DMS53 treated with DMSO at 0.1 percent for 48 hours (cell line): ENCODE data around the gene KRT6B.
"Not testable (repeated sequence)": the region's sequence is repeated elsewhere in the genome, so short reads cannot be mapped to it uniquely, and the experiment has no call there.

Experiments
- DNase-seq: peaks from one replicate; lab custom pipeline; 2025; ENCODE audit not compliant: unreplicated experiment; lab: John Stamatoyannopoulos, UW

Gene KRT6B

DNA sequence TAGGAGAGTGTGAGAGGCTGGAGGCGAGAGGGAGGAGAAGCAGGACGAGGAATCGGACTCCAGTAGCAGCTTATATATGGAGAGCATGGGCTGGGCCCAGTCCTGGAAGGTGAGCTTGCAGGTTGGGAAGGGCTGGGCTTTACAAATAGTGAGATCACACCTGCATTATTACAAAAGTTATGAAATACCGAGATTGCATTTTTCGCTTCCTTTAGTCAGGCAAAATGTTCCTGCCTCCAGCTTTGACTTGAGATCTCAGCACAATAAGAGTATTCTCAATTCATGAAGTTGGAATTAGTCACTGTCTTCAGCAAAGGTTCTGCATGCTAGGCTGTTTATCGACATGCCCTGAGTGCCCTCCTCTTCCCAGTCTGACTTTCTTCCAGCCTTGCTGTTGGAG, at the start of gene KRT6B:
Gene KRT6B (minus strand): TSS at position 46 of the 400 bp plus-strand sequence. CDS start 68 bp downstream, outside the sequence.
- no peak for DNase-seq

DNA sequence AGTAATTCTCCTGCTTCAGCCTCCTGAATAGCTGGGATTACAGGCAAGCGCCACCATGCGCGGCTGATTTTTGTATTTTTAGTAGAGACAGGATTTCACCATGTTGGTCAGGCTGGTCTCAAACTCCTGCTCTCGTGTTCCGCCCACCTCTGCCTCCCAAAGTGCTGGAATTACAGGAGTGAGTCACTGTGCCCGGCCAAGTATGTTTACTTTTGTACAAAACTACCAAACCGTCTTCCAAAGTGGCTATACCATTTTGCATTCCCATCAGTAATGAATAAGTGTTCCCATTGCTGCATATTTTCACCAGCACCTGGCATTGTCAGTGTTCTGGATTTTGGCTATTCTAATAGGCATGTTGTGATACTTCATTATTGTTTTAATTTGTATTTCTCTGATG, 49.5 kb upstream of the KRT6B start:
- DNase-seq, result no peak

DNA sequence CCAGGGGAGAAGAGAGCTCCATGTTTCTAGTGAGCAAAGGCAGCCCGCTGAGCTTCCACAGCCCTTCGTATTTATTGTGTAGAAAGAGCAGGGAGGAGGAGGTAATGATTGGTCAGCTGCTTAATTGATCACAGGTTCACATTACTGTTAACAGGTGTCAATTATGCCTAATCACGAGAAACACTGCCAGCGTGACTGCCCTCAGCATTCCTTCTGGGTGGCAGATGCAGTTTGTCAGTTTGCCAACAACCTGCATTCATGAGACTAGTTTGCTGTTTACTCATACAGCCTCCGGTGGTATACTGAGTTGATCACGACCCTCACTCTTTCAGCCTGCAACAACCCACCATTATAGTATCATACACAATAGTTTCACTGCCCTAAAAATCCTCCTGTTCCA, 48.6 kb upstream of the KRT6B start:
- not testable (repeated sequence) for DNase-seq

DNA sequence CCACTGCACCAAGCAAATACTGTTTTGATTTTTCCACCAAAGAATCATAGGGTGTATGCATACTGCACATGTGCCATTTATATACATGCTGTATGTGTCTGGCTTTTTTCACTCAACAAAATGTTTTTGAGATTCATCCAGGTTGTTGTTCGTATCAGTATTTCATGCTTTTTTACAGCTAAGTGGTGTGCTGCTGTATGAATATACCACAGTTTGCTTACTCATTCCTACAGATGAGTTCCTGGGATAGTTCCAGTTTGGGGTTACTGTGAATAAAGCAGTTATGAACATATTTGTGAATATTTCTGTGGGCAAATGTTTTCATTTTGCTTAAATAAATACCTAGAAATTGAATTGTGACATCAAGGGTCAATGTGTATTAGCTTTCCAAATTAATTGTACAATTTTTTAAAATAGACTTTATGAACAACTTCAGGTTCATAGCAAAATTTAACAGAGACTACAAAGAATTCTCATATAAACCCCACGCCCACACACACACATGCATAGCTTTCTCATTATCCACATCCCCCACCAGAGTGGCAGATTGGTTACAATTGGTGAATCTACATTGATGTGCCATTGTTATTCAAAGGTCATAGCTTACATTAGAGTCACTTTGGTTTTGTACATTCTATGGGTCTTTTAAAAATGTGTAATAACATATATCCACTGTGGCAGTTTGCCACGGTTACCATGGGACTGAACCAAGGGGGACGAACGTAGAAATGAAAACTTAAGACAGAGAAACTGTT, 48.0 kb upstream of the KRT6B start:
- no peak for DNase-seq

DNA sequence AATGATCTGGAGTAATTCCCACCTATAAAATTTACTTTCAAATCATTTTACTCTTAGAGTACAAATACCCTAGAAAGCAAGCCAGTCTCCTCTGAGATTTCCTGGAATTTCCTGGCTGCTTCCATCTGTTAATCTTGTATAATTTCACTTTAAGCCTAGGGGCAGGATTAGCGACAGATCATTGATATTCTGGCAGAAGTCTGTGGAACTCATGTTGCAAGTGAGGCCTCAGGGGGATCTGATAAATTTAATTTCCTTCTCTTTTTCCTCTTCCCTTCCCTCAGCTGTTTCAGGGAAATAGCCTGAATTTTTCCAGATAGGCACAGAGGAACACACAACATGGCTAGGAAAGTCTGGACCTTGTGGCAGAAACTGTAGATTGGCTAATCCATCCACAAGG, 47.0 kb upstream of the KRT6B start:
- no peak for DNase-seq

DNA sequence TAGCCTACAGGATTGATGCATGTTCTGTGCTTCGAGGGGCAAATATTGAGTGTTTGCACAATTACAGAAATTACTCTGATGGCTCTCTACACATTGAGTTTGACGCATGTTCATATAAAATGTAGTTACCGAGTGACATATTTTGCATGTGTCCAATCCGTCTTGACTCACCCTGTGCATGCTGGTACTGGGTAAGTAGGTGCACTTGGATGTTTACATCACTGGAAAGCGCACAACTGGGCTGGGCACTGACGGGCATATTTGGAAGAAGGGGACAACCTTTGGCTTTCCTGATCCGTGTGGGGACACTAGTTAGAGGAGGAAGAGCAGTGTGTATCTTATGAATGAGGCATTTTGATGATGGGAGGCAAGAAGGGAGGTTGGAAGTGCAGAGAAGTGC, 46.0 kb upstream of the KRT6B start:
- no peak for DNase-seq

DNA sequence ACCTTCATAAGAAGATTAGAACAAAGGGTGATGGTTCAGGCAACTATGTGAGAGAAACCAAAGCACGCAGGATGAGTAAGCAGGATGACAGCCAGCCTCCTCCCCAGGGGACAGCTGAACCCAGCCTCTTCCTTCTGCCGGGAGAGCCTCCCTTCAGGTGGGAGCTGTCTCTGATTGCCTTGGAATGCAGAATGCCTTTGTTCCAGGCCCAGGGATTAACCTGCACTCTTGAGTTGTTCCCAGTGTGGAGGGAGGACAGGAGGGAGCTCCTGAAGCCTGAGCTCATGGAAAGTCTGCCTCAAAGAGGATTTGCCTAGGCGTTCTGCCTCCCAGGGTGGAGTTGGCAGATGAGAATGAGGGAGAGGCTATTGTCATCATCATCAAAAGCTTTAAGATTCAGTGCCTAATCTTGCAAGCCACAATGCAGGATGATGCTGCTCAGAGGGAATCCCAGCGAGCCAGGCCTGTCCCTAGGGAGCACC, 44.7 kb upstream of the KRT6B start:
- DNase-seq, result no peak

DNA sequence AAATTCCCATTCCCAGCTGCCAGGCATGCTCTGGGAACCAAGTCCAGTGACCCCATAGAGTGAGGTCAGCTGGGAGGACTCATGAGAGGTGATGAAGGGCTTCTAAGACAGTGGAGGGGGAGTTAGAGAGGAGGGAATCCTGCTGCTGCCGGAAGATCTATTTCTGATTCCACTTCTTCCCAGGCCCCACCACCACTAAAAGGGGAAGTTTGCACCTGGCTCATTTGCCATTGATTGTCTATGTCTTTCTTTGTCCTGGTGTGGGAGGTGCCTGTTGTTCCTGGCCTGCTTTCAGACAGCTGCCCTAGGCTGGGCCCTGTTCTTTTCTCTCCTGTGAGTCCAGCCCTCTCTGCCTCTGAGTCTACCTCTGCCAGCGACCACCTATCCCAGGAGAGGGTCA, 44.1 kb upstream of the KRT6B start:
- no peak for DNase-seq

DNA sequence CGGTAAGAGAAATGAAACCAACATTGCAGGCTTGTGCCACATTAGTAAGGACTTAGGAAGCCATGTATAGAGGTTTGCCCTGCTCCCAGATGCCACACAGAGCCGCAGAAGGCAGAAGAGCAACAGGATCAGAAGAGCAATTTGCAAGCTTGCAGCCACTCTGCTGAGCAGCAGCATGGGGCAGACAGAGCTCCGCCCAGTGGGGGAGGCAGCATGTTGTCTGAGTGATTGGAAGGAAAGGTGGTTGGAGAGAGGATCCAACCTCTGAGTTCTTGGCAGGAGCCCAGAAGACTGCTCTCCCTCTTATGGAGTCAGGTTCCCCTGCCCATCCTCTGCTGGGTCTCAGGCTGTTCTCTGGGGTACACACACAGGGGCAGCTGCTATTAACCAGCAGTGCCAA, 43.4 kb upstream of the KRT6B start:
- DNase-seq, result no peak

DNA sequence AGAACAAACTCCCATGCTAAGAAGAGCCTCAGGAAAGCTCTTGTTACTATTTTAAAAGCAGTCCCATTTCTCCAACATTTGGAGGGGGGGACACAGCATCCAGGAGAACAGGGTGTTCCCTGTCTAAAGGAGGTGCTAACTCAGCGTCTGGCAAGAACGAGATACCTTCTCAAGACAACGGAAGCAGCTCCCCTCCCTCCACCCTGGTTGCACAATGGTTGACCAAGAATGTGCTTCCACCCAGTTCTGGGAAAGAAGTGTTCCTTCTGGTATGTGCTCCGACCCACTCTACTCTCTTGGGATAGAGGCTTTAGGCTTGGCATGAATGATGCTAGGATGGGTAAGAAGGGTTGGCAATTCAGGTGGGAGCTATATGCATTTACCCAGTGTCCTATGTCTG, 42.6 kb upstream of the KRT6B start:
- no peak for DNase-seq

DNA sequence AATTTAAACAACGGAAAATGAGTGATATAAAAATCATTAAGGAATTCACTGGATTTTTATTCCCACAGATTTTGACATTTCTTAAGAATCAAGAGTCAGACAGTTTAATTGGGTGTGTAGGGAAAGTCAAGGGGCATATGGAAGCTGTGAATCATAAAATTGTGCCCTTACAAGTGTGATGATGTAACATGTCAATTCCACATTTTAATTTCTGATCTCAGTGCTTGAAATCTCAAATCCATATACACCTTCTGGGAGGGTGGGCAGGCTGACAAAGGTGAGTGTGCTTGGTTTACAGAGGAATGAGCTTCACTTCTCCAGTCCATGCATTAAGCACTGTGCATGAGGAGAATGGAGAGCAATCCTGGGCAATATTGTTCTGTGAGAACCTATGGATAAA, 42.2 kb upstream of the KRT6B start:
- no peak for DNase-seq

DNA sequence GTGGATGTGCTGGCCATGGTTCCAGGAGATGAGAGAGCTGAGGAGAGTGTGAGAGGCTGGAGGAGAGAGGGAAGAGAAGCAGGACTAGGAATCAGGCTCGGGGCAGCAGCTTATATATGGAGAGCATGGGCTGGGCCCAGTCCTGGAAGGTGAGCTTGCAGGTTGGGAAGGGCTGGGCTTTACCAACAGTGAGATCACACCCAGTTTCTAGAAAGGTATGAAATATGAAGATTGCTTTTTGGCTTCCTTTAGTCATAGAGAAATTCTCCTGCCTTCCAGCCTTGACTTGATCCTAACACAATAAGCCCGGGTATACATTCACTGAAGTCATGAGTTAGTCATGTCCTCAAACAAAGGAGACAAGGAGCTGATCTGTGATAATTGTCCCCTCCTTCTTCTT, 41.2 kb upstream of the KRT6B start, which contains the start of gene KRT6A:
Gene KRT6A (minus strand): TSS at position 86 of the 400 bp plus-strand sequence. CDS start 69 bp downstream, at position 17.
- no peak for DNase-seq

DNA sequence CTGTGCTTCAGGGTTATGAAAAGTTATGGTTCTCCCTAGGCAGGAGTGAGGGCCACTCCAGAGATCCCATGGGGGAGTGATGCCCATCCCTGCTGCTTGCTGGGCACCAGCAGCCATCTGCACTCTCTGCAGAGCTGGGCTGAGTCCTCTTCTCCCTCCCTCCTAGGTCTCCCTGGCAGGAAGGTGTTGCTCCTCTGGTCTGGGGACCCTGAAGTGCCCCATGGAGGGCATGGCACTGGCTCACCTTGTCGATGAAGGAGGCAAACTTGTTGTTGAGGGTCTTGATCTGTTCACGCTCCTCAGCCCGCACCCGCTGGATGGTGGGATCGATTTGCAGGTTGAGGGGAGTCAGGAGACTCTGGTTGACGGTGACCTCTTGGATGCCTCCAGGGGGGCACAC, 40.5 kb upstream of the KRT6B start:
- DNase-seq, result not testable (repeated sequence)

DNA sequence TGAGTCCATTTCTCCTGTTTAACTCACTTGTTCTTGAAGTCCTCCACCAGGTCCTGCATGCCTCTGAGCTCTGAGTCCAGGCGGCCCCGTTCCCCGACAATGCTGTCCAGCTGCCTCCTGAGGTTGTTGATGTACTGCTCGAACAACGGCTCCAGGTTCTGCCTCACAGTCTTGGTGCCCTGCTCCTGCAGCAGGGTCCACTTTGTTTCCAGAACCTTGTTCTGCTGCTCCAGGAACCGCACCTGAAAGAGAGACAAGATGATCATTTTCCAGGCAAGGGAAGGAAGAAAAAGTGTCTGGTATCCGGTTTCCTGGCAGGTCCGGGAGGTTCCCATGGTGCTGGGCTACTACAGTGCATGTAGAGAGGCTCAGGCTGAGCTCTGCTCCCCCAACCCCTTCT, 39.5 kb upstream of the KRT6B start:
- DNase-seq, result not testable (repeated sequence)

DNA sequence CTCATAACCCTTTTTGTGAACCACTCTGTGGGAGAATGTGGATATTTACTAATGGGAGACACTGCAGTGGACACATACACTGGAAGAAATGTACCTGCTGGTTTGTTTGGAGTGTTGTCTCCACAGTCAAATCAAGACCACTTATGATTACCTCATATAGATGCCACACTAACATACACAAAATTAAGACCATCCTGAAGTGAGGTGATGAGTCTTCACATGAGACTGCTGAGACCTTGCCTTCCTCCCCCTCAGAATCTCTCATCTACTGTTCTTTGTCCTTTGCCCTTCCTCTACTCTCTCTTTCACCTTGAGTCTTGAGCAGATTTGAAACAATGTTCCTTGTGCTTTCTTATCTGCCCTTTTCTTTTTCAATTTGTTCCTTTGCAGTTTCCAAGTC, 36.8 kb upstream of the KRT6B start:
- no peak for DNase-seq

DNA sequence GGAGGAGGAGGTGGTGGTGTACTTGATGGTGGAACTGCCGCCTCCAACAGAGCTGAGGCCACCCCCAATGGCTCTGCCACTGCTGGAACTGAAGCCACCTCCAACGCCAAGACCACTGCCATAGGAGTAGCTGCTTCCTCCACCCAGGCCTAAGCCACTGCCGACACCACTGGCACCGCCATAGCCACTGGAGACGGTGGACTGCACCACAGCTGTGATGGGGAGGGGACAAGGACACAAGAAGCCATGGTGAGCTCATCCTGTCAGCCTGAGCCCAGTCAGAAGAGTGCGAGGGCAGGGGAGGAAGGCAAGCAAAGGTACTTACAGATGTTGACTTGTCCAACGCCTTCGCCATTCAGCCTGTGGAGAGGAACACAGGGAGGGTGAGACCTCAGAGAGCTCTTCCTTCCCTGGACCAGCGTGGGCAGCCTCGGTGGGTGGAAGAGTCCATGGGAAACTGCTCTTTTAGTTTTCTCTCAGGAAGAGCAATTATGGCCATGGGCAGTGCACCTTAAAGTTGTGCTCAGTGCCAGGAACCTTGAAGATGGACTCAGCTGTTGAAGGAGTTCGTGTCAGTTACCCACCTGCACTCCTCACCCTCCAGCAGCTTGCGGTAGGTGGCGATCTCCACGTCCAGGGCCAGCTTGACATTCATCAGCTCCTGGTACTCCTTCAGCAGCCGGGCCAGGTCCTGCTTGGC, 35.9 kb upstream of the KRT6B start:
- DNase-seq, result not testable (repeated sequence)

DNA sequence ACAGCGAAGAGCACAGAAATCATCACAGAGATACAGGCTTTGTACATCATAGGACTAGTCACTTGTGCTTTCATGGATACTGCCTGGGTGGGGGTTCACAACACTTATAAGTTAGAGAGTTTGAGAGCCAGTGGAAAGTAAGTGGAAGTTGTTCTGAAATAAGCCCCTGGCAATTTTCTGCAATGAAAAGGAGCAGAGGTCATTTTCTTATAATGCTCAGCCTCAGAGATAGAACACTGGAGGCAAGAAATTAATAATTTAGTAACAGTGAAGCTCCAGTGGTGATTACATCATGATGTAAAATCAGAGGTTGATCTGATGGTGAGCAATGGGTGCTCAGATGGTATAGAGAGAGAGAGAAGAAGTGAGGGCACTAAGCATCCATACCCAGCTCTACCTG, 35.3 kb upstream of the KRT6B start:
- DNase-seq, result no peak

DNA sequence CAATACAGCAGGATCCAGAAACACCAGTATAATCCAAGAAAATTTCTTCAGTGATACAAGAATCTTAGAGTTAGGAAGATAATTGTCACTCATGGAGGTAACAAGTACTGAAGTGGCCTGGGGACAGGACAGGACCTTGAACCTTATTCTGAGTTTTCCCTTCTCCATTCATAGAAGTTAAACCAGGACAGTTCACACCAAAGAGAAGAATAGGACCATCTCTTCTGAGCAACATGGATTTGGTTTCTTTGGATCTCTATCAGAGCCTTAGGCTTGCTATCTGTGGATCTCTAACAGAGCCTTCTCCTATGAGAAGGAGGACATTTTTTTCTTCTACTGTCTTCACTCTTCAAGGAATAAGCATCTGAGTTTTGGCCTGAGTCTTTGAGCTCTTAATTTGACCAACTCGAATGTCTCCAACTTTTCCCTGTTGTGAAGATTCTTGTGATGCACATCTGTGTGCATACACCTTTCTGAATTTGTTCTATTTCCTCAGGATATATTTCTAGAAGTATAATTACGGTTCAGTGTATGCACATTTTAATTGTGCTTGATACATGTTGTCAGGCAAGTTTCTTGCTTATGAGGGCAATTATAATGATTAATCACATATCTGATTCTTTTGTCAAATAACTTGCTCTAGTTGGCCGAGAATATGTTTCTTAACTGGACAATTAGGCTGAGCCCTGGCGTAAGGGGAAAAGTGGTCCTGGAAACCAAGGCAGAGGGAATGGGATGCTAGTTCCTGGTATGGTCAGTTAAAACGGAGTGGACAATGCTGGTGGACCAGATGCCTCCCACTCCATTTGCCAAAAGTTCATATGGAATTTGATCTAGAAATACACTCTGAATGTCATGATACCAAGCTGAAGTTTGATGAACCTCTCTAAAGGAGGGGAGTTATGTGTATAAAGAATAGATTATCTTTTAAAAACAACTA, 34.5 kb upstream of the KRT6B start:
- DNase-seq, result no peak

DNA sequence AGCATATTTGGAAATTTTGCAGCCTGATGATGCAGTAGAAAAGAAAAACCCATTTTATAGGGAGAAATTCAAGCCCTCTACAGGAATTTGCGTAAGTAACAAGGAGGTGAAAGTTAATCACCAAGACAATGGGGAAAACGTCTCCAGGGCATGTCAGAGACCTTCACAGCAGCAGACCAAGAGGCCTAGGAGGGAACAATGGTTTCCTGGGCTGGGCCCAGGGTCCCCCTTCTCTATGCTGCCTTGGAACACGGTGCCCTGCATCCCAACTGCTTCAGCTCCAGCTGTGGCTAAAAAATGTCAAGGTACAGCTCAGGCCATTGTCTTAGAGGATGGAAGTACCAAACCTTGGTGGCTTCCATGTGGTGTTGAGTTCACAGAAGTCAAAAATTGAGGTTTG, 28.1 kb upstream of the KRT6B start:
- no peak for DNase-seq

DNA sequence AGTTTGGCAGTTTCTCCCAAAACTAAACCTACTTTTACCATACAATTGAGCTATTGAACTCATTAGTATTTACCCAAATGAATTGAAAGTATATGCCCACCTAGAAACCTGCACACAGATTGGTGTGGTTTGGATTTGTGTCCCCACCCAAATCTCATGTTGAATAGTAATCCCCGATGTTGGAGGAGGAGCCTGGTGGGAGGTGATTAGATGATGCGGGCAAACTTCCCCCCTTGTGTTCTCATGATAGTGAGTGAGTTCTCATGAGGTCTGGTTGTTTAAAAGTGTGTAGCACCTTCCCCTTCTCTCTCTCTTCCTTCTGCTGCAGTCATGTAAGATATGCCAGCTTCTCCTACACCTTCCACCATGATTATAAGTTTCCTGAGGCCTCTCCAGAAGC, 25.7 kb upstream of the KRT6B start:
- DNase-seq, result no peak

DNA sequence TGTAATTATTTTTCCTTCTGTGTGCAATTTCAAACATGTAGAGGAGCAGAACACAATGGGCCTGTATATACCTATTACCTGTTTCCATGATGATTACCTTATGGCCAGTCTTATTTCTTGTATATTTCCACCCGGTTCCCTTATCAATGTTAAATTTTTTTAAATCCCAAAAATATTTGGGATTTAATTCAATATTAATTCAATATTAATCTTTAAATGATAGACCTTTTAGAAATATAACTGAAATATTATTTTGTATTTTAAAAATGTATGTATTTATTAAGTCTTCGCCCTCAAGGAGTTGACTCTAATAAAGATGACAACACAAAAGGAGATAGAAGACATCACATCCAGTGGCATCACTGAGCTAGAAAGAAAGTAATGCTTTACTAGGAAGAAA, 22.3 kb upstream of the KRT6B start:
- DNase-seq, result no peak
